Left renal cortex interstitium (tissue), 4 donors: Measurements from ENCODE around the gene RIMKLB. TPM values are rescaled to one million over a fixed set of nuclear protein-coding genes. Genes with fewer than 3 reads are reported as not detected.

Experiments
- polyA plus RNA-seq, 4 donors: library from polyadenylated mRNA; unstranded; fragments of 120-200 nt; gene quantifications; one replicate each; pipeline ENCODE4 v1.2.1, GENCODE V29; 2013; ENCODE audit not compliant: insufficient read length in 4 of 4

RIMKLB gene
- polyA plus RNA-seq, 4 donors: 82.9 to 145 (median 98.4) TPM

Other genes starting within 250 kb of the RIMKLB start
- gene CLEC6A, start 242.0 kb upstream of the RIMKLB start, polyA plus RNA-seq: under 1 TPM; 0.06 to 0.21 (median 0.10) TPM
- under 1 TPM; 0.30 to 0.77 (median 0.37) TPM for gene CLEC4D, start 184.5 kb upstream of the RIMKLB start, polyA plus RNA-seq
- 1 to 10 TPM; 1.1 to 2.1 (median 1.6) TPM for gene CLEC4E, start 157.1 kb upstream of the RIMKLB start, polyA plus RNA-seq
- gene AICDA, start 85.1 kb upstream of the RIMKLB start, polyA plus RNA-seq: under 1 TPM; 0.32 to 0.92 (median 0.43) TPM
- 1 to 10 TPM in 3 of 4 donors, under 1 TPM in 1; 0.38 to 3.5 (median 1.4) TPM for gene MFAP5, start 35.2 kb upstream of the RIMKLB start, polyA plus RNA-seq
- gene A2ML1, start 124.6 kb downstream of the RIMKLB start, polyA plus RNA-seq: under 1 TPM; 0.29 to 0.70 (median 0.34) TPM
- 100 to 1,000 TPM in 1 of 4 donors, 10 to 100 TPM in 3; 62.9 to 113 (median 80.6) TPM for gene PHC1, start 216.5 kb downstream of the RIMKLB start, polyA plus RNA-seq